Nephron progenitor cell (in vitro differentiated cells): ENCODE results near the gene NFASC.

ENCODE experiments used
- DNase-seq: peaks from one replicate; pipeline ENCODE4 v3.0.0; 2021
- H3K27ac Mint-ChIP-seq: 2 replicates; pipeline ENCODE4 v1.8.0; 2021; ENCODE audit warnings: mild to moderate bottlenecking, moderate library complexity, mixed read lengths
- H3K27me3 Mint-ChIP-seq: 2 replicates; pipeline ENCODE4 v1.8.0; 2021; ENCODE audit warnings: mild to moderate bottlenecking, low read depth, mixed read lengths; ENCODE audit not compliant: poor library complexity
- H3K36me3 Mint-ChIP-seq: 2 replicates; pipeline ENCODE4 v1.8.0; 2021; ENCODE audit warnings: low read depth, mixed read lengths
- H3K4me1 Mint-ChIP-seq: 2 replicates; pipeline ENCODE4 v1.8.0; 2021; ENCODE audit warnings: mixed read lengths
- H3K4me3 Mint-ChIP-seq: 2 replicates; pipeline ENCODE4 v1.8.0; 2021; ENCODE audit warnings: mild to moderate bottlenecking, moderate library complexity, mixed read lengths
- H3K9me3 Mint-ChIP-seq: 2 replicates; pipeline ENCODE4 v1.8.0; 2021; ENCODE audit warnings: mild to moderate bottlenecking, moderate library complexity, mixed read lengths
- TF ChIP-seq, protein P1 (sequence below): fragments of 200-600 bp; sonication (generic); IDR thresholded peaks from 2 replicates; pipeline ENCODE4 v1.5.0; 2021; ENCODE audit warnings: antibody characterized with exemption

The NFASC gene

DNA sequence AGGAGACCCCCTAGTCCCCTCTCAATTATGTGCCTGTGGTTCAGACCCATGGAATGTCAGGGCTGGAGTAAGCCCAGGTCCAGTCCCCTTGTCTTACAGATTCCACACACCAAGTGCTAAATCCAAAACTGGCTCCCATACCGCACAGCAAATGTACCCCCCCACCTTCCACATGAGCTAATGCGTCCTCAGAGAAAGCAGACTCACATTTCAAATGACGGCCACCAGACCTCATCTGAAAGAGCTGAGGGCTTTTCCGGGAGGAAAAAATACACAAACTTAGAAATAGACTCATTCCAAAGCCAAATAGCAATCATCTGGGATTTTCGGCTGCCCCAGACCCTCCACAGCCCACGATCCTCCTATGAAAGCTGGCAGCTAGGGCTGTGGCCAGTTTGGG, 159.6 kb downstream of the NFASC start:
- DNase-seq, result no peak
- Mint-ChIP-seq H3K9me3 (no peaks in the 10 kb centered on the region), H3K4me1 (peaks cover 69% of the 10 kb centered on the region), H3K4me3 (peak overlapping the region; percentile 36), H3K27me3 (peaks cover 40% of the 10 kb centered on the region), H3K27ac (peak overlapping the region; percentile 39), H3K36me3 (no peaks in the 10 kb centered on the region)
- TF ChIP-seq, protein P1, sequence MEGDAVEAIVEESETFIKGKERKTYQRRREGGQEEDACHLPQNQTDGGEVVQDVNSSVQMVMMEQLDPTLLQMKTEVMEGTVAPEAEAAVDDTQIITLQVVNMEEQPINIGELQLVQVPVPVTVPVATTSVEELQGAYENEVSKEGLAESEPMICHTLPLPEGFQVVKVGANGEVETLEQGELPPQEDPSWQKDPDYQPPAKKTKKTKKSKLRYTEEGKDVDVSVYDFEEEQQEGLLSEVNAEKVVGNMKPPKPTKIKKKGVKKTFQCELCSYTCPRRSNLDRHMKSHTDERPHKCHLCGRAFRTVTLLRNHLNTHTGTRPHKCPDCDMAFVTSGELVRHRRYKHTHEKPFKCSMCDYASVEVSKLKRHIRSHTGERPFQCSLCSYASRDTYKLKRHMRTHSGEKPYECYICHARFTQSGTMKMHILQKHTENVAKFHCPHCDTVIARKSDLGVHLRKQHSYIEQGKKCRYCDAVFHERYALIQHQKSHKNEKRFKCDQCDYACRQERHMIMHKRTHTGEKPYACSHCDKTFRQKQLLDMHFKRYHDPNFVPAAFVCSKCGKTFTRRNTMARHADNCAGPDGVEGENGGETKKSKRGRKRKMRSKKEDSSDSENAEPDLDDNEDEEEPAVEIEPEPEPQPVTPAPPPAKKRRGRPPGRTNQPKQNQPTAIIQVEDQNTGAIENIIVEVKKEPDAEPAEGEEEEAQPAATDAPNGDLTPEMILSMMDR, result no peak

DNA sequence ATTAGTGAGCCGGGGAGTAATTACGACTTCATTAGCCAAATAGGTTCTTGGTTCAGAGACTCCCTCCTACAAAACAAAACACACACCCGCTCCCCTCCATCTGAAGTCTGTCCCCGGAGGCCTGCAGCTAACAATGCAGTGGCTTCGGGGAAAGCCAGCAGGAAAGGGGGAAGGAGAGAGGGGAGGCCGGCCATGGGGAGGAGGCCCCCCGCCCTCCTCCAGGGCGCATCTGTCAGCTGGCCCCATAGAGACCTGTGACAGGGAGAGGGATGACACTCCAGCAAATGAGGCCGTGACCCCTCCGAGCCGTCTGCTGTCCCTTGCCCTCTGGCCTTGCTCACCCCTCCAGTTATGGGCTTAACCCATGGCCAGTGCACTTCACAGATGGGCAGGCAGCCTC, 160.2 kb downstream of the NFASC start:
- TF ChIP-seq, protein P1, result no peak
- peak; percentile 54 for DNase-seq
- H3K4me1 Mint-ChIP-seq, result peaks cover 63% of the 10 kb centered on the region
- peaks cover 43% of the 10 kb centered on the region for H3K27me3 Mint-ChIP-seq
- H3K27ac Mint-ChIP-seq, result peak overlapping the region; percentile 39
- peak overlapping the region; percentile 43 for H3K4me3 Mint-ChIP-seq
- no peaks in the 10 kb centered on the region for H3K36me3 Mint-ChIP-seq
- no peaks in the 10 kb centered on the region for H3K9me3 Mint-ChIP-seq

DNA sequence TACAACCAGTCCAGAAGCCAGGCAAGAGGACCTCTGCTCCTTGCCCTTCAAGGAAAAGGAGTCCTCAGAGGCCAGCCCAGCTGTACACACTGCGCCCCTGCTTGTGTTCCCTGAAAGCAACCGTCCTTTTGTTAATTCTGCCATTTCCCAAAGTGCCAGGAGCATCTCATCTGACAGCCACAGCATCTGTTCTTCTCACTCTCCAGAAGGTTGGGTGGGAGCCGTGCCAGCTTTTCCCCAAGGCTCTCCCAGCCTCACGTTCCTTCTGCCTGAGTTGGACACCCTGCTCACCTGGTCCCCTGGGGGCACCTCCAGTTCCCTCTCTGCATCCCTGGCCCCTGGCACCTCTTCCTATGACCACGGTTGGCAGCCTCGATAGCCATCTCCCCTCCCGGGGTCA, 161.8 kb downstream of the NFASC start:
- no peaks in the 10 kb centered on the region for H3K36me3 Mint-ChIP-seq
- DNase-seq, result no peak

DNA sequence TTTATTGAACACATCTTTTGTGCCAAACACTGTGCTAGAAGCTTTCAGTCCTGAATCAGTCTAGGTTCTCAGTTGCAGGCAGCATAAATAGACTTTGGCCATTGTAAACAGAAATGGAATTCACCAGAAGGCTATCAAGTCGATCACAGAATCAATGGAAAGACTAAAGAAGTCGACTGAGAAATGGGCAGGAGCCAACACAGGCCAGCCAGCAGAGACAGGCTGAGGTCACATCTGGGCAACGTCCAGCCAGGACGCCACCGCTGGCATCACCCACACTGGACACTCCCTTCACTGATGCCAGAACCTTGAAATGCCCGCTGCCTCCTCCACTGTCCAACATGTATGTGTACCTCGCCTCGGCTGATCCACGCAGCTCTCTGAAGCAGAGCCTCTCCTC, 166.9 kb downstream of the NFASC start:
- H3K4me1 Mint-ChIP-seq, result peaks cover 18% of the 10 kb centered on the region
- no peaks in the 10 kb centered on the region for H3K9me3 Mint-ChIP-seq
- TF ChIP-seq, protein P1, result no peak
- H3K4me3 Mint-ChIP-seq, result no peak overlapping the region
- peaks cover 81% of the 10 kb centered on the region for H3K27me3 Mint-ChIP-seq
- H3K36me3 Mint-ChIP-seq, result no peaks in the 10 kb centered on the region
- no peak overlapping the region for H3K27ac Mint-ChIP-seq
- DNase-seq, result no peak

More for the DNA sequence above, 161.8 kb downstream of the NFASC start:
- Mint-ChIP-seq H3K4me1 (peaks cover 50% of the 10 kb centered on the region), H3K4me3 (no peak overlapping the region), H3K9me3 (no peaks in the 10 kb centered on the region), H3K27ac (no peak overlapping the region), H3K27me3 (peaks cover 49% of the 10 kb centered on the region)
- TF ChIP-seq, protein P1, result no peak

DNA sequence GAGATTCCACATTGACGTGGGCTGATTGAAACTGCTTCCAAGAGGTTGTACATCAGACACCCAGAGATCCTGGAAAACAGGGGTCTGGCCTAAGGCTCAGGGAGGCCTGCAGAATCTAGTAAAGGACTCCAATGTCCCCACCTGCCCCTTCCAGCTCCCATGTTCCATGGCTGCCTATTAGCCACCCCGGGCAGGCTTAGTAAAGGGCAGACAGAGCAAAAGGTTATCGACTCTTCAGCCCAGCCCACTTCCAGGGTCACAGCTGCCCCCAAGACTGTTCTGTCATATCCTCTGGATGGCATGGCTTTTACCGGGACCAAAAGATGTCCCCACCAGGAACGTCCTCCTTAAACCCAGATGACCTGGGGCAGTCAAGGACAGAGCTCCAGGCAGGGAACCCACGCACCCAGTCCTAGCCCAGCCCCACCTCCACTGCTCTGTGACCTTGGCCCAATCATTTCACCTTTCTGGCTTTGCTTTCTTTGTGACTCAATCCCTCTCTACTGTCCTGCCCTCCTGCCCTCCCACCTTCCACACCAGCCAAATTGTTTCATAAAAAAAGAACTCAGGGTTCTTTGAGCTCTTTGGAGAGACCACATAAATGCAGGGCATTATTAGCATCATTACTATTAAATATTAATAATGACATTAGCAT, 167.6 kb downstream of the NFASC start:
- H3K27me3 Mint-ChIP-seq, result peaks cover 88% of the 10 kb centered on the region
- H3K4me1 Mint-ChIP-seq, result peaks cover 11% of the 10 kb centered on the region
- H3K27ac Mint-ChIP-seq, result no peak overlapping the region
- DNase-seq, result no peak
- no peak overlapping the region for H3K4me3 Mint-ChIP-seq
- H3K9me3 Mint-ChIP-seq, result no peaks in the 10 kb centered on the region
- no peaks in the 10 kb centered on the region for H3K36me3 Mint-ChIP-seq
- TF ChIP-seq, protein P1, result no peak

DNA sequence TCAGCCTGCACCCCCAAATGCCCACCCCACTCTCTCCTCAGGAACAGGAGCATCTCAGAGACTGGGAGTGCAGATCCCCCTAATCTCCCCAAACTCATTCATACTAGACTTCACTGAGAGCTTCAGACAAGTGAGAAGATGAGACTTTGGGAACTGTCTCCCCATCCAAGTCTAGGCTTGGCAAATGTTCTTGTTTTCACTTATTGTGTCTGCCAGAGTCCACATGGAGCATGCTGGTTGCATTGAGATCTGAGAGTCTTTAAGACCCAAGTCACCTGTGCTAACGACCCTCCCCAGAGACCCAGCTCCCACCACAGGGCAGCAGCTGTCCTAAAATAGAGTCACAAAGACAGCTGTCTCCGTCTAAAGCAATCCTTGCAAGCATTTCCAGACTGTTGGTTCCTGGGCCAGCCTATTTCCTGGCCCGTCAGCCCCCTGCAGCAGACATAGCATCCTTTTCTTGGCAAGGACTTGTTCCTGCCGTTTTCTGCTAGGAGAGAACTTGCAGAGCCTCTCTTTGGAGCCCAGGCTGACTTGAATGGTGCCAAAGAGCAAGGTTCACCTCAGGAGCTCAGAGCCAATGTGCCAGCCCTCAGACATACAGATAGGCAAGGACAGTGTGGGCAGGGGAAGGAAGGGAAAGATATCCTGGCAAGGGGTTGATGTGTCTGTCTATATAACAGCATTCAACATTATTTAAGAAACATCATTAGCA, 170.5 kb downstream of the NFASC start:
- no peak for DNase-seq
- no peak overlapping the region for H3K4me3 Mint-ChIP-seq
- H3K36me3 Mint-ChIP-seq, result no peaks in the 10 kb centered on the region
- no peaks in the 10 kb centered on the region for H3K9me3 Mint-ChIP-seq
- TF ChIP-seq, protein P1, result no peak
- peaks cover 17% of the 10 kb centered on the region for H3K4me1 Mint-ChIP-seq
- H3K27me3 Mint-ChIP-seq, result peaks cover 99% of the 10 kb centered on the region
- H3K27ac Mint-ChIP-seq, result no peak overlapping the region
